KBM-7 (cell line): ENCODE measurements around the gene ANO6.

Experiments used
- DNase-seq: peaks from one replicate; pipeline ENCODE4 v3.0.0-alpha.2; 2015
- in situ Hi-C: fragments of 300-500 bp; cut with MboI; formaldehyde crosslinking; loops from 2 replicates; pipeline ENCODE4 v1.14.3; 2020; ENCODE audit warnings: low sequenced_read_pairs, low pct_unique_long_range_greater_than_20kb, mixed read lengths

The ANO6 gene

DNA sequence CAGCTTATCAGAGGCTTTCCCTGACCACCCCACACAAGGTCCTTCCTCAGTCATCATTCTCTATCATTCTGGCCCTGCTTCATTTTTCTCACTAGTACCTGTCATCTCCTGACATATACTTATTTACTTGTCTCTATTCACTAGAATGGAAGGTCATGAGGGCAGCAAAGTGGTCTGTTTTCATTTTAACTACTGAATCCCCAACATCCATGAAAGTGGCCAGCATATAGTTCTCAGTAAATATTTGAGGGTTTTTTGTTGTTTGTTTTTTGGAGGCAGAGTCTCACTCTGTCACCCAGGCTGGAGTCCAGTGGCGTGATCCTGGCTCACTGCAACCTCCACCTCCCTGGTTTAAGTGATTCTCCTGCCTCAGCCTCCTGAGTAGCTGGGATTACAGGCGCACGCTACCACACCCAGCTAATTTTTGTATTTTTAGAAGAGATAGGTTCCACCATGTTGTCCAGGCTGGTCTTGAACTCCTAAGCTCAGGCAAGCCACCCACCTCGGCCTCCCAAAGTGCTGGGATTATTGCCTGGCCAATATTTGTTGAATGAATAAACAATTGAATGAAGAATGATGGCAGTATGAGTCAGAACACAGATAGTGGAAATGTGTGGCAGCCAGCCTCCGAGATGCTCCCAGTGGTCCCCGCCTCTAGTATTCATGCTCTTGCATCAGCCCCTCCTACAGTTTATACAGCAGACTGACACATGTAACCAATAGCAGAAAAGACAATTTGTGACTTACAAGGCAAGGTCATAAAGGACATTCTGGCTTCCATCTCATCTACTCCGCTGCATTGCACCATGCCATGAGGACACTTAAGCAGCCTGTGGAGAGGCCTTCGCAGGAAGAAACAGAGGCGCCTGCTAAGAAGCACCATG lies 7.0 kb upstream of the ANO6 start:
- no peak for DNase-seq
- in situ Hi-C loops: no loop called here

DNA sequence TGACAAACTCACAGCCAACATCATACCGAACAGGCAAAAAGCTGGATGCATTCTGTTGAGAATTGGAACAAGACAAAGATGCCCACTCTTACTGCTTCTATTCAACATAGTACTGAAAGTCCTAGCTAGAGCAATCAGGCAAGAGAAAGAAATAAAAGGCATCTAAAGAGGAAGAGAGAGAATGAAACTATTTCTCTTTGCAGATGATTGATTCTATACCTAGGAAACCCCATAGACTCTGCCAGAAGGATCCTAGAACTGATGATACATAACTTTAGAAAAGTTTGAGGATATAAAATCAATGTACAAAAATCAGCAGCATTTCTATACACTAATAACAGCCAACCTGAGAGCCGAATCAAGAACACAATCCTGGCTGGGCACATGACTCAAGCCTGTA lies 6.1 kb upstream of the ANO6 start:
- no peak for DNase-seq
- in situ Hi-C loops: no loop called here

DNA sequence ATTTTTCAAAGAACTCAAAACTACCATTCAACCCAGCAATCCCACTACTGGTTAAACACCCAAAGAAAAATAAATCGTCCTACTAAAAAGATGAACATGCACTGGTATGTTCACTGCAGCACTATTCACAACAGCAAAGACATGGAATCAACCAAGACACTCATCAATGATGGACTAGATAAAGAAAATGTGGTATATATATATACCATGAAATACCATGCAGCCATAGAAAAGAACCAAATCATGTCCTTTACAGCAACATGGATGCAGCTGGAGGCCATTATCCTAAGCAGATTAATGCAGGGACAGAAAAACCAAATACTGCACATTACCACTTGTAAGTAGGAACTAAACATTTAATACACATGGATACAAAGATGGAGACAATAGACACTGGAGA lies 3.8 kb upstream of the ANO6 start:
- in situ Hi-C loops: no loop called here
- DNase-seq: no peak

DNA sequence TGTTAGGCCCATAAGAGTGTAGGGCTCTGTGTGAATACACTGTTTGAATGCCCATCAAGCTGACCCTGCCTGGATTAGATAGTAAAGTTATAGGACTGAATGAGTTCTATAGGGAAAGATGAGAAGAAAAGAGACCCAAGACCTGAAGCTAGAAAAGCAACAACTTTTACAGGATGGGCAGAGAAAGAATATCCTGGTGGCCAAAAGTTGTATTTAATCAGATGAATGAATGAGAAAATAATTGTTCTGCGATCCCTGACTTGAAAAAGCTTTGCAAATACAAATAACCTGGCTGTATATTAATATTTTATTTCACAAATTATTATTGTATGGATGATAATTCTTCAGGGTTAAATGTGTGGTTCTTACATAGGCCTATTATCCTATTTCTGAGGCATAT lies 2.8 kb upstream of the ANO6 start:
- no peak for DNase-seq
- in situ Hi-C loops: no loop called here

DNA sequence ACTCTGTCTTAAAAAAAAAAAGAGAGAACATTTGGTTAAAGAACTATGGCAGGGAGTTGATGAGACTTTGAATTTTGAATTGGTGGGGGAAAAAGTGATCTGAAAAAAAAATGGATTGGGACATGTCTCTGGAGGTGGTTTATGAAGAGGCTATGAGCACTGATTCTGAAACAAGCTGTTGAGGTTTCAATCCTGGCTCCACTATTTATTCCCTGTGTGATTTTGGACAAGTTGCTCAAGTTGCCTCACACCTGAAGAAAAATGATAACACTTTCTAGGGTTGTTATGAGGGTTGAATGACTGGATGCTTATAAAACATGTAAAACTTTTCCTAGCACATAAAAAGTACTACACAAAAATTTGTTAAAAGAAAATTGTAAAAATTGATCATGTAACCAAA lies 1.8 kb upstream of the ANO6 start:
- DNase-seq: no peak
- in situ Hi-C loops: no loop called here

DNA sequence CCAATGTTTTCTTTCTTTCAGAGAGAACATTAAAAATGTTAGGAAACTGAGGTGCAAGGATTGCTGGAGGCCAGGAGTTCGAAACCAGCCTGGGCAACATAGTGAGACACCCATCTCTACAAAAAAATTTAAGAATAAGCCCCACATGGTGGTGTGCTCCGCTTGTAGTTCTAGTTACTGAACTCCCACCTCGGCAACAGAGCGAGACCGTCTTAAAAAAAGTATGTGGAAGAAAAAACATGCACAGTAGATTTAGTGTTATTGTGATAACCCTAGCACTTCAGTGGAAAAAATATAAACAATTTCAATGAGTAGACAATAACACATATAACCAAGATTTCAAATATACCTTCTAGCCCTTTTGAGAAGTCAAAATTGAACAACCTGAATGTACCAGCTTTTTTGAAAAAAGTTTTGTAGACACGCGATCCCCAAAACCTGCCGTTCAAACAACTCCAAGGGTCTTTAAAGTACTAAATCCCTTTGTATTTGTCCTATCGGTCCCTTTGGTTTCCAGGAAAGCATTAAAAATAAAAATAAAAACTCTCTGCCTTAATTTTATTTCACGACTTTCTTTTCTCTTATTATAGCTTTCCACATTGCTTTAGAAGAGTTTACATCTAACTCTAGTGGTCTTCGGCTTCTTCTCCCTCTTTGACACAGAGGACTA lies 1.0 kb upstream of the ANO6 start:
- peak; percentile 46 for DNase-seq
- in situ Hi-C loops: no loop called here

DNA sequence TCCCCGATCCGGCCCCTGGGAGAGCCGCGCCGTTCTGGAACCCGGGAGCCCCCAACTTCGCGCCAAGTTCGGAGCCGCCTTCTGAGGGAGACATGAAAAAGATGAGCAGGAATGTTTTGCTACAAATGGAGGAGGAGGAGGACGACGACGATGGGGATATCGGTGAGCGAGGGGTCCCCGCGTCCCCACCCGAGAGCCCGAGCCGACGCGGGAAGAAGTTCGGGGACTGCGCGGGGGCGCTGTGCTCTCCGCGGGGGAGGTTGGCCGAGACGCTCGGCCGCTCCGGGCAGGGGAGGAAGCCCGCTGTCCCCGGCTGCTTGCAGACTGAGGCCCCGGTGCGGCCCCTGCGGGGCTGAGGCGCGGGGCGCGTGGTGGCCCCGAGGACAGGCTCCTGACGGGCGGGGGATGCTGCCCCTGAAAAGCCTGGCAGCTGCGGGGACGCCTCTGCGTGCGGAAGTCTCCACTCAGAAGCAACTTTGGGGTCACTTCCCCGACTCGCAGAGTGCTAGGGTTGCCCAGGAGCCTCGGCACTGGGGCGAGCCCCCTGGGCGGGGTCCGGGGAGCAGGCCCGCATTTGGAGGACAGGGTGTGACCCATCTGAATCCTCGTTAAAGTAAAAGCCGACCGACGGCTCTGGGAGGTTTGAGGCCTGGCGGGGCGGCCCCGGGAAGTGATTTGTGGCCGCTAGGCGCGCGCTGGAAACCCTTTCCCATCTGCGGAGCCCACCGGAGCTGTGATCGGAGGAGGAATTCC lies 511 bp downstream of the ANO6 start:
- DNase-seq: peak; percentile 60
- in situ Hi-C loops: no loop called here

DNA sequence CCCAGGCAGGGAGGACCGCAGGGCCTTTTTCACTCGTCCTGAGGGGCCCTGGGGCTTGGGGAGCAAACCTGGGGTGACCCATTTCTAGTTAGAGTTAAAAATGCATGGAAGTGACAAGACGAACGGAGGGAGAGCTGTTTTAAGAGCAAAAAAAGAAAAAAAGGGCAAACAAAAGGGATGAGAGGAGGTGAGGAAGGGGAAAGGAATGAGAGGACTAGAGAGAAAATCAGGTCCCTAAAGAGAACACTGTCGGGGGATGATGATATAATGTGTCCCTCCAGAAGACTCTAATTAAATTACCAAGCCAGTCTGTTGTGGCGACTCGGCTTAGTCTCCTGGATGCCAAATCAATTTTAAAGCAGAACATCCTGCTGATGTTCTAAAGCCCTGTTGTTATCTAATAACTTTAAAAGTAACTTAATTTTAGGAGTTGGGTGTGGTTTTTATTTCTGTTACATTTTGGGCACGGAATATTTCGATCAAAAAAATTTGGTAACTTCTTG lies 1.1 kb downstream of the ANO6 start:
- DNase-seq: peak; percentile 19
- in situ Hi-C loops: no loop called here

DNA sequence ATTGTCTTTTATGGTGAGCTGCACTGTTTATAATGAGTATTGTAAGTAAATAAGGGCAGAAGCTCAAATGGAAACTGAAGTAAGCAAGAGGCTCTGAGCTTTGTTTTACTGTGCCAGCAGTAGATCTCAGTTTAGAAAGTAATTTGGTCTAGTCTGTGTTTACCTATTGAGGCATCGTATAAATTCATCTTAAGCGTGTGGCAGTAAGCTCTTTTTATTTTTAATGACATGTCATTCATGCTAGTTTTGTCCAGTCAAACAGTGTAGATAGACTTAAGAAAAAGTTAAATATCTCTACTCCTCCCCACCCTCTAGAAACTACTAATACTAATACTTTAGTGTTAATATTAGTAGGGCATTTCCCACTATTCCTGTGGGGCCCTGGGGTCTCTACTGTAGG lies 2.0 kb downstream of the ANO6 start:
- DNase-seq: no peak
- in situ Hi-C loops: no loop called here

DNA sequence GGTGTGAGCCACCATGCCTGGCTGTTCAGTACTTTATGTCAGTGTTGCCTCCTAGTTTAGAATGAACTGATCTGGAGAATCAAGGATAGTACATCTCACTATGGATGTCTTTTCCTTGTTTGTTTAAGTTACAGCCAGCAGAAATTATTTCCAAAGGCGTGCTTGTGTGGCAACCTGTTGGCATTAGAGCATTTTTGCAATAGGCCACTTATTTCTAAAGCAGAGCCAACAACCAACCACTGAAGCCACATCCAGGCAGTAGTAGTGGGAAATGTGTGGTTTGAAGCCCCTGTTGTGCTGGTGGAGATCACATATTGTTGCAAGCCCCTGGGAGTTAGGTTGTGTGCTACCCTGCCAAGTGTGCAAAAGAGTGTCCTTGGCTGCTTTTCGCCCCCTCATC lies 3.7 kb downstream of the ANO6 start:
- in situ Hi-C loops: no loop called here

DNA sequence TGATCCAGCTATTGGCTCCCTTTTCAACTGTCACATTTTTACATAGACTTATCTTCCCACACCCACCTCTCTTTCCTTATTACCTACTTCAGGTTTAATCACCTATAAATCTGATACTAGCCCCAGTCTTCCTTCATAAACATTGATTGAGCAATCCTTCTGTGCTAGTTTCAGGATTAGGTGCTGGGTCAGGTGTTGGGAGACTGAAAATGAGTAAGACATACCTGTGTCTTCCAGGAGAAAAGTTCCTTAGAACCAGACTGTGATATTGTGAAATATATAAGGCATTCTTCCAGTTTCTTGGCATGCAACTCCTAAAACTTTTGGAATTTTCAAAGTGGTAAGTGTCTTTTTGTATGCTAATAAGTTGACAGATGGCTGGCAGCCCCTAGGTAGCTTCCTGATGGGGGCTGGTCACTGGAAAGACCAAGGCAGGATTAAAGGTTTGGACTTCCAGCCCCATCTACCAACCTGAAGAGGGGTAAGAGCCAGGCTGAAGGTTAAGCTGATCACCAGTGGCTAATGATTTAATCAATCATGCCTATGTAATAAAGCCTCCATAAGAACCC lies 4.6 kb downstream of the ANO6 start:
- in situ Hi-C loops: no loop called here
- DNase-seq: no peak

More for the DNA sequence above, 3.7 kb downstream of the ANO6 start:
- DNase-seq: no peak

DNA sequence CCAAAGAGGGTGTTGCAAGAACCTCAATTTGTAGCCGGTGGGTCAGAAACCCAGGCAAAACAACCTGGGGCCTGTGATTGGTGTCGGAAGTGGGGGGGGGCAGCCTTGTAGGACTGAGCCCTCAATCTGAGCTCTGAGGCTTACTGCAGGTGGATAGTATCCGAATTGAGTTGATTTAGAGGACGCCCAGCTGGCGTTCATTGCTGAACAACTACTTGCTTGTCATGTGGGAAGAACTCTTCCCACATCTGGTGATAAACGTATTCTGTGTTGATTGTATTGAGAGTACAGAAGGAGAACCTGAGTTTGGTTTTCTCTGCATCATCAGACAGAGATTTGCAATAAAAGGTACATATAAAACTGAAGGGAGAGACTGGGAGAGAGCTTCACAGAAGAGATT lies 5.1 kb downstream of the ANO6 start:
- in situ Hi-C loops: no loop called here
- no peak for DNase-seq

DNA sequence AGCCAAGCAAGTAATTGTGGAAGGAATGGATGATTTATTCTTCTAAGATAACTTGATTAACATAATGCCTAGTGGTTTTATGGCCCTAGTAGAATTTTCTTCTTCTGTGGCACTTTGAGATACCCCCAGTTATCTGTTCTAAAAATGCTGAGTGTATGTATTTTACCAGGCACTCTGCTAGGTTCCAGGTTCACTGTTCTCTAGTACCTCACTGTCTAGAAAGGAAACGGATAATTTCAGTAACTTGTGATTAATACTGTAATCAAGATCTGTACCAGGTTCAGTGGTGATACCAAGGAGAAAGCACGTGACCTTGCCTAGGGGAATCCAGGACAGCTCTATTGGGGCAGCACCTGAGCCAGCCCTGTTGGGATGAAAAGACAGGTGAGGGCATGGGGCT lies 8.0 kb downstream of the ANO6 start:
- no peak for DNase-seq
- in situ Hi-C loops: no loop called here

DNA sequence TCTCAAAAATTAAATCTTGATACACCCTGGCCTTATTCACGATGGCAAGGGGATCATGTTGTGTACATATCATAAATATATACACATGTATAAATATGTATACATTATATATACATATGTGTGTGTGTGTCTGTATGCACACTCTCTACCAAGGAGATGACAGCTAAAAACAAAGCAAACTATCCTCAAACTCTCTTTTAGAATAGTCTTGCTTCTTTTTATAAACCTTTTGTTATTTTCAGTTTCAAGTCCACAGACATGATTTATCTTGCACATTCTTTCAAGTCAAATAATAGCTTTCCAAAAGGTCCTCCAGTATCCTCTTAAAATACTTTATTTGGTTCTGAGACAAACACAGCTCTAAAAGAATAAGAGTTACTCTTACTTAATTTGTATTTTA lies 8.4 kb downstream of the ANO6 start:
- DNase-seq: no peak
- in situ Hi-C loops: no loop called here

DNA sequence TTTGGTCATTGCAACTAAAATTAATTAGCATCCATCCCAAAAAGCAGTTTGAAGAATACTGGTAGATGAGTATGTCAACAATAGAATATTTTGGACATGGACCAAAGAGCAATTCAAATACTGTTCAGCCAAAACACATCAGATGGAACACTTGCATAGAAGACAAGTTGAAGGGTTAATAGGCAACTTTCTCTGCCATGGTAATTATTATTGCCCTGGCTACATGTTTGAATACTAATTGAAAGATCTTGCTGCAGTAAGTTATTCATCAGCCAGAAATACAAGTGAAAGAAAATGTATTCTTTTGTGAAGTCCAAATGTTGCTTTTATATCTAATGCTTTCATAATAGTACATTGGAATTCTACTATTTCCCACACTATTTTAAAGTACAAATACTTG lies 10.1 kb downstream of the ANO6 start:
- in situ Hi-C loops: no loop called here

DNA sequence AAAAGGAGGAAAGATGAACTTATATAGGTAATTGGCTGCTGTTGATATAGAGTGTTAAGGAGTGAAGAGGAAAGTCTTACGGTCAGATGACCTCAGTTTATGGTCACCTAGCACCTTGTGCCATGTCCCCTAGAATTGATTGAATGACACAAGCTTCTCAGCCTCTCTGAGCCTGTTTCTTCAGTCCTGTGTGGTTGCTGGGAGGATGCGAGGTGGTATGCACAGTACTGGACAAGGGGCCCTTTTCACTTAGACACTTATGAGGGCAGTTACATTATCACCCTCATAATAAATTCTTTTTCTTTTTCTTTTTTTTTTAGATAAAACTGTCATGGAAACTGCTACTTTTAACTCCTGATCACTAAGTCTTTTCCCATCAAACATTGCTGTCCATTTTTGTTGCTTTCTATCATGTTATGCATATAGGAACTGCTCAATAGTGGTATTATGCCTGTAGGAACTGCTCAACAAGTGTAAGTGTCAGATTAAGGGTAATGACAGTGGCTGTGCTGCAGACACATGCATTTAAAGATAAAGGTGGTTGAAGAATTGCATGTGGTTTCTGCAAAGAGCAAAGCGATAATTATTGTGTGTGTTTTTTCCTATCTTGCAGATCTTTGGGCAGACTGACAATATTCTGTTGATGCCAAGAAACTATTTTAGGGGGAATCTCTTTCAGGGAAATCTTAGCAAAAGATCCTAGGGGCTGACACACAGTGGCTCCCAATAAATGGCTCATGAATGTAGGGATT lies 11.6 kb downstream of the ANO6 start:
- DNase-seq: peak; percentile 13
- in situ Hi-C loops: no loop called here

More for the DNA sequence above, 10.1 kb downstream of the ANO6 start:
- DNase-seq: no peak

DNA sequence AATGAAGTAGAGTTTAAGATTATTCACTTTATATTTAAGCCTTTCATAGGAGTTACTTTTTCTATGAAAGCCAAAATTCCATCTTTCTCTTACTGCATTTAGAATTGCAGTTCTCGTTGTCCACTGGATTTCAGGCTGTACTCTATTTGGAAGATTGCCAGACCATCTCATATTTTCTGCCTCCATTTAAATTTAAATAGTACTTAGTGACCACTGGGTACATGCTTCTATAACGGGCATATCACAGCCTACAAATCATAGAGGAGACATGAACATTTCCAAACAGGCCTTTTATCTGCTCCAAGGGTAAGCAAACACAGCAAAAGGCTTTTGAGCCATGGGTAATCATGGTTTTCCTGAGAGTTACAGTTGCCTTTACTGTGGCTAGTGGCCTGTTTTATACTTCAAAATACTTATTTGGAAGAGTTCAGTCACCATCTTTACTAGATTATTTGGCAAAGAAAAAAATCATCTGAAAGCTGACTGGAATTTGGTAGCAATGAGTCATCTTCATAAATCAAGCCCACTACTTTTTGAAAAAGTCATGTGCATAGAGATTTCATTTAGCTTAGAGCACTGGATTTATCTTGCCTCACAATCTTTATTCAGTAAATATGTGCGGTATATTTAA lies 15.7 kb downstream of the ANO6 start:
- in situ Hi-C loops: no loop called here
- DNase-seq: no peak

DNA sequence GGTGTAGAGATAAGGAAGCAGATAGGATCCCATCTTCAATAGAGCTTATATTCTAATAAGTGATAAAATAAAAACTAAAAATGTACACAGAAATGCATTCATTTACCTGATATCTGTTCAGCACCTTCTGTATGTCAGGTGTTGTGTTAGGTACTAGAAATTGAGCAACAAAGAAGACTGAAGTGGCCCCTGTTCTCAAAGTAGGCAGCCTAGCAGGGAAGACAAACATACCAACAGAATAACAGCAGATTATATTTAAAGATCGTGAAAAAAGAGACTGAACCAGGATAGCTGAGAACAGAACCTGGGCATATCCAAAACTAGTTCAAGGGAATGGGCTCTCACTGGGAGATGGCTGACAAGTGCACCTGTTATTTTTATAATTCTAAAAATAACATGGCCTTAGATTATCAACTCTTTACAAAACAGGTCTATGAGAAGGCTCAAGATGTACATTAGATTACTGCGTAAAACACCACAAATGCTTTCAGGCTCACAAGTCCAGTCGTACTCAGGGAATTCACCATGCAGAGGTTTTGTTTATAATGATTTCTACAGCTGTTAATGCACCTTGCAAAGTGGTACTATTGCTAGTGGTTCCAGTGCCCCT lies 16.4 kb downstream of the ANO6 start:
- in situ Hi-C loops: no loop called here
- no peak for DNase-seq
